Astrocyte (in vitro differentiated cells and primary cell): ENCODE results near the gene NIFK. TPM values are rescaled to one million over a fixed set of nuclear protein-coding genes. Genes with fewer than 3 reads are reported as not detected.
"Not testable (repeated sequence)": the region's sequence is repeated elsewhere in the genome, so short reads cannot be mapped to it uniquely, and the experiment has no call there.

ENCODE experiments used
- DNase-seq: peaks from one replicate; pipeline ENCODE4 v3.0.0-alpha.2; 2010; ENCODE audit warnings: low read depth
- FAIRE-seq: peaks from 2 replicates; lab custom pipeline; 2011; peaks lifted over from hg19 to GRCh38; lab: Jason Lieb, UNC
- H2AFZ ChIP-seq: 2 replicates; pipeline ENCODE4 v1.6.0; 2012; ENCODE audit warnings: low read depth, low read length, inconsistent platforms
- H3K27ac ChIP-seq: 2 replicates; pipeline ENCODE4 v1.5.1; 2011; ENCODE audit warnings: low read depth, low read length, inconsistent platforms
- H3K27me3 ChIP-seq: 2 replicates; pipeline ENCODE4 v1.6.0; 2011; ENCODE audit warnings: low read length, inconsistent platforms; ENCODE audit not compliant: insufficient read depth
- H3K36me3 ChIP-seq: 2 replicates; pipeline ENCODE4 v1.5.1; 2011; ENCODE audit warnings: low read length, inconsistent platforms; ENCODE audit not compliant: insufficient read depth
- H3K4me1 ChIP-seq: 2 replicates; pipeline ENCODE4 v1.5.1; 2011; ENCODE audit warnings: low read length, inconsistent platforms; ENCODE audit not compliant: insufficient read depth
- H3K4me2 ChIP-seq: 2 replicates; pipeline ENCODE4 v1.6.0; 2012; ENCODE audit warnings: low read length, inconsistent platforms
- H3K4me3 ChIP-seq: 2 replicates; pipeline ENCODE4 v1.5.1; 2011; ENCODE audit warnings: low read depth, mild to moderate bottlenecking, low read length, inconsistent platforms; ENCODE audit not compliant: insufficient read depth
- H3K79me2 ChIP-seq: 2 replicates; pipeline ENCODE4 v1.6.0; 2012; ENCODE audit warnings: mild to moderate bottlenecking, low read length, inconsistent platforms; ENCODE audit not compliant: insufficient read depth
- H3K9ac ChIP-seq: 2 replicates; pipeline ENCODE4 v1.6.0; 2012; ENCODE audit warnings: mild to moderate bottlenecking, low read length, inconsistent platforms
- H3K9me3 ChIP-seq: 2 replicates; pipeline ENCODE4 v1.5.1; 2012; ENCODE audit warnings: low read depth, mild to moderate bottlenecking, low read length, inconsistent platforms; ENCODE audit not compliant: insufficient read depth
- H4K20me1 ChIP-seq: 2 replicates; pipeline ENCODE4 v1.6.0; 2012; ENCODE audit warnings: low read length, inconsistent platforms; ENCODE audit not compliant: insufficient read depth
- H3K27ac Mint-ChIP-seq: one replicate; pipeline ENCODE4 v1.8.0; 2021; ENCODE audit warnings: mild to moderate bottlenecking, mixed read lengths; ENCODE audit not compliant: unreplicated experiment
- H3K27me3 Mint-ChIP-seq: one replicate; pipeline ENCODE4 v1.8.0; 2021; ENCODE audit warnings: low read depth, mixed read lengths; ENCODE audit not compliant: unreplicated experiment
- H3K36me3 Mint-ChIP-seq: one replicate; pipeline ENCODE4 v1.8.0; 2021; ENCODE audit warnings: low read depth, mixed read lengths; ENCODE audit not compliant: unreplicated experiment
- H3K4me1 Mint-ChIP-seq: one replicate; pipeline ENCODE4 v1.8.0; 2021; ENCODE audit warnings: low read depth, mixed read lengths; ENCODE audit not compliant: unreplicated experiment
- H3K4me3 Mint-ChIP-seq: one replicate; pipeline ENCODE4 v1.8.0; 2021; ENCODE audit warnings: mild to moderate bottlenecking, moderate library complexity, mixed read lengths; ENCODE audit not compliant: unreplicated experiment
- H3K9me3 Mint-ChIP-seq: one replicate; pipeline ENCODE4 v1.8.0; 2021; ENCODE audit warnings: mild to moderate bottlenecking, mixed read lengths; ENCODE audit not compliant: unreplicated experiment
- CTCF ChIP-seq: IDR thresholded peaks from 2 replicates; pipeline ENCODE4 v1.5.1; 2011; ENCODE audit warnings: low read depth, mild to moderate bottlenecking, inconsistent platforms, low read length, moderate library complexity; ENCODE audit not compliant: insufficient read depth
- EZH2 ChIP-seq: IDR thresholded peaks from 2 replicates; pipeline ENCODE4 v1.6.1; 2012; ENCODE audit warnings: mild to moderate bottlenecking, low read length, inconsistent platforms; ENCODE audit not compliant: insufficient read depth
- total RNA-seq: library from RNA; stranded (reverse); gene quantifications from 2 replicates; pipeline ENCODE4 v1.2.1, GENCODE V29; 2021

The NIFK gene
- total RNA-seq, 1 donor from 2014 or later = 75.0 TPM

- no peak for FAIRE-seq
Measured at GRCh38 chr2:121740973-121741372, 4.3 kb upstream of the NIFK start.

GRCh38 chr2:121736140-121736461 is 574 bp downstream of the NIFK start:
- Mint-ChIP-seq H3K9me3 (peaks cover 2% of the 10 kb centered on the region), H3K36me3 (peaks cover 3% of the 10 kb centered on the region), H3K4me1 (no peaks in the 10 kb centered on the region), H3K4me3 (peak overlapping the region; percentile 98), H3K27ac (peak overlapping the region; percentile 88), H3K27me3 (peaks cover 3% of the 10 kb centered on the region)
- no peak for DNase-seq
- no peaks in the 10 kb centered on the region for H3K27me3 ChIP-seq
- H2AFZ ChIP-seq = peak overlapping the region; percentile 84
- H4K20me1 ChIP-seq = peaks cover 34% of the 10 kb centered on the region
- no peaks in the 10 kb centered on the region for H3K4me1 ChIP-seq
- H3K9ac ChIP-seq = peak overlapping the region; percentile 92
- no peaks in the 10 kb centered on the region for H3K9me3 ChIP-seq
- peaks cover 49% of the 10 kb centered on the region for H3K79me2 ChIP-seq
- peak overlapping the region; percentile 87 for H3K4me2 ChIP-seq
- TF ChIP-seq CTCF (no peak), EZH2 (no peak)
- FAIRE-seq = no peak
- H3K27ac ChIP-seq = peak overlapping the region; percentile 55
- H3K36me3 ChIP-seq = peaks cover 16% of the 10 kb centered on the region
- H3K4me3 ChIP-seq = peak overlapping the region; percentile 94

More at GRCh38 chr2:121740973-121741372, 4.3 kb upstream of the NIFK start:
- Histone ChIP-seq H3K79me2 (peaks cover 7% of the 10 kb centered on the region), H3K36me3 (no peaks in the 10 kb centered on the region), H4K20me1 (peaks cover 5% of the 10 kb centered on the region), H3K27ac (no peak overlapping the region), H3K9me3 (no peaks in the 10 kb centered on the region), H2AFZ (no peak overlapping the region), H3K27me3 (no peaks in the 10 kb centered on the region), H3K4me1 (no peaks in the 10 kb centered on the region), H3K9ac (no peak overlapping the region), H3K4me2 (no peak overlapping the region), H3K4me3 (no peak overlapping the region)
- H3K27me3 Mint-ChIP-seq = peaks cover 9% of the 10 kb centered on the region
- no peak overlapping the region for H3K4me3 Mint-ChIP-seq
- no peaks in the 10 kb centered on the region for H3K4me1 Mint-ChIP-seq
- H3K27ac Mint-ChIP-seq = no peak overlapping the region
- DNase-seq = no peak
- H3K9me3 Mint-ChIP-seq = peaks cover 13% of the 10 kb centered on the region
- TF ChIP-seq CTCF (no peak), EZH2 (no peak)
- H3K36me3 Mint-ChIP-seq = no peaks in the 10 kb centered on the region

GRCh38 chr2:121735518-121736074 is 1.1 kb downstream of the NIFK start:
- Mint-ChIP-seq H3K4me3 (peak overlapping the region; percentile 98), H3K36me3 (peaks cover 7% of the 10 kb centered on the region), H3K27me3 (peaks cover 3% of the 10 kb centered on the region), H3K4me1 (no peaks in the 10 kb centered on the region), H3K27ac (peak overlapping the region; percentile 88), H3K9me3 (peaks cover 2% of the 10 kb centered on the region)
- H3K36me3 ChIP-seq = peaks cover 21% of the 10 kb centered on the region
- H3K4me1 ChIP-seq = no peaks in the 10 kb centered on the region
- peak overlapping the region; percentile 92 for H3K9ac ChIP-seq
- H3K4me3 ChIP-seq = peak overlapping the region; percentile 94
- DNase-seq (no peak), FAIRE-seq (no peak)
- H3K9me3 ChIP-seq = no peaks in the 10 kb centered on the region
- H3K4me2 ChIP-seq = peak overlapping the region; percentile 87
- H4K20me1 ChIP-seq = peaks cover 38% of the 10 kb centered on the region
- TF ChIP-seq EZH2 (no peak), CTCF (no peak)
- H3K79me2 ChIP-seq = peaks cover 54% of the 10 kb centered on the region
- no peak overlapping the region for H2AFZ ChIP-seq
- H3K27me3 ChIP-seq = no peaks in the 10 kb centered on the region
- H3K27ac ChIP-seq = peak overlapping the region; percentile 55

- not testable (repeated sequence) for FAIRE-seq, H3K4me3 ChIP-seq, H3K4me1 Mint-ChIP-seq, H3K27me3 Mint-ChIP-seq, H3K9me3 ChIP-seq, H2AFZ ChIP-seq, H3K9me3 Mint-ChIP-seq, H3K4me1 ChIP-seq, H3K27me3 ChIP-seq, DNase-seq, H3K4me3 Mint-ChIP-seq, H3K9ac ChIP-seq, H3K27ac ChIP-seq, H3K36me3 Mint-ChIP-seq, H3K27ac Mint-ChIP-seq
- Histone ChIP-seq H3K4me2 (peak overlapping the region; percentile 87), H3K79me2 (peaks cover 55% of the 10 kb centered on the region), H3K36me3 (peaks cover 24% of the 10 kb centered on the region), H4K20me1 (peaks cover 43% of the 10 kb centered on the region)
Measured at GRCh38 chr2:121734544-121734943, 2.1 kb downstream of the NIFK start.
